NCI-H146 (cell line): ENCODE measurements around the gene DLG5.

Source experiments
- DNase-seq: peaks from one replicate; lab custom pipeline; 2025; lab: John Stamatoyannopoulos, UW

Gene DLG5

DNA sequence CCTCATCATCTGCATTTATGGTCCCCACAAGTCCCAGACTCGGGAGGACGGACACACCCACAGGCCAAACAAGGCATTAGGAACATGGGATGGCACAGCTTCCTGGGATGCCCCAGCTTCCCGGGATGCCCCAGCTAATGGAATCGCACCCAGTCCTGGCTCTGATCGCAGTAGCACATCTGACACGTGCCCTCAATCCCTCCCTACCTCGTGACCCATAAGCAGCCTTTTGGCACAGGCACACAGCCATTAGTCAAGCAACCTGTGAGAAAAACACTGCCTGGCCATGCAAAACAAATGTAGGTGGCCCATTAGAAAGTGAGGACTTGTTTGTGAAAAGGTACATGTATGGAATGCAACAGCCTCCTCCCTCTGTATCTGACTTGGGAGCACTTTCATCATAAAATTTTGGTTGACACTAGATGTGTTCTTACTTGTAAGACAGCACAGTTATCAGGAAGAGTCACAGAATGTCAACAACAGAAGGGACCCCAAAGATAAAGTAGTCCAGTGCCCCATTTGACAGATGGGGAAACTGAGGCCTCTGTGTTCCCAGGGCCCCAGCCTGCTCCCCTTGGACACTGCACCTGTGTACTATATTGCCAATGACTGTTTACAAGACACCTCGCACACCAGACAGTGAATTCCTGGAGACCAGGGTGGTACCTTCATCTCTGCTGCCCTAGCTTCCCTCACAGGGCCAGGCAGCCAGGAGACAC is 34.4 kb downstream of the DLG5 start:
- no peak for DNase-seq

DNA sequence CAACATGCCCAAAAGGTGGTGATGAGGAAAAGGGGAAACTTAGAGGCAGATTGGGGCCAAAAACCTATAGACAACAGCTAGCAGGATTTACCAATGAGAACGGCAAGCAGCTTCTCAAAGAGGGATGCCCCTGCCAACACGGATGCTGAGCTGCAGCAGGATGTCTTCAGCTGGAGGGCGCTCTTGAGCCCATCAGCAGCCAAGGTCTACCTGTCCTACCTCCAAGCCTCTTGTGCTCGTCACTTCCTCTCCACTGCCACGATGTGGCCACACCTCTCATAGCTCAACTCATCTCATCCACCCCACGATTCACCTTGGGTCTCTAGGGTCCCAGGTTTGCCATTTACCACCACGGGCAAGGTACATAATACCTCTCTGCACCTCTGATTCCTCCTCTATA is 36.5 kb downstream of the DLG5 start:
- DNase-seq = peak; percentile 10

DNA sequence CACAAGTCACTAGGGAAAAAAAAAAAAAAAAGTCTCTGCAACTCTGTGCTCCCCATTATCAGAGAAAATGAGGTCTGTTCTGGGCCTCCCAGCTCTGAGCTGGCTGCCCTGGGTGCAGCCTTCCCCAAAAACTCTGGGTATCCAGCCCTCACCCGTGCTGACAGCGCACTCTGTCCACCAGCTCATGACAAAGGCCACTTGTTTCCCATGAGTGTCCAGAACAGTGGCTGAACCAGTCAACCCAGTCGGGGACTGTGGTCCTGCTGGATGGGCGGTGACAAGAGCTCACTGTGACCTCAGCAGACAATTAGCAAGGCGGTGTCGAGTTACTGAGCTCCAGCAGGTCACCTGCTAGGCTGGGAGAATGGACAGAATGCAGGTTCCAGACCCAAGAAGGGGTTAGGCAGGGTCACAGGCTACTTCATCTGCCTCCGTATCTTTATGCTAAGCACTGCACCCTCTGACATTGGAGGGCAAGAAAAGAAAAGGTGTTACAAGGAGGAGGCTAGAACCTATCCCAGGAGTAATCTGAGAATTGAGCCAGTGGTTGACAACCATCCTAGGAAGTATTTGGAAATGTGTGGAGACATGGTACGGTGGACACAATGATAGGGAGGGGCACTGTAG is 37.2 kb downstream of the DLG5 start:
- DNase-seq = peak; percentile 93

DNA sequence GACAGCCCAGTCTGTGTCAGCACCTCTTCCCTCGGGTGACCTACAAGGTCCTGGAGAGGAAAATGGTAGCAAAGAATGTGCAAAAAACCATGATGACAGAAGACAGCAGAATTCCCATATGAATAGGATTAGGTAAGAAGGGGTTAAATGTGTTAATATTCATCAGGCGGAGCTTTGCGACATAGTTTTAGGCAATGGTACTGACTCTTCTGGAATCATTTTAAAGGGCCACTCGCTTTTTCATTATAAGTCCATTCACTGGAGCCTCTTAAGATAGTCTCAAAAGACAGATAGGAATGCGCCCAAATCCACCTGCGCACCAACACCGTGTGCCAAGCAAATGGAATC is 38.2 kb downstream of the DLG5 start:
- DNase-seq = no peak

DNA sequence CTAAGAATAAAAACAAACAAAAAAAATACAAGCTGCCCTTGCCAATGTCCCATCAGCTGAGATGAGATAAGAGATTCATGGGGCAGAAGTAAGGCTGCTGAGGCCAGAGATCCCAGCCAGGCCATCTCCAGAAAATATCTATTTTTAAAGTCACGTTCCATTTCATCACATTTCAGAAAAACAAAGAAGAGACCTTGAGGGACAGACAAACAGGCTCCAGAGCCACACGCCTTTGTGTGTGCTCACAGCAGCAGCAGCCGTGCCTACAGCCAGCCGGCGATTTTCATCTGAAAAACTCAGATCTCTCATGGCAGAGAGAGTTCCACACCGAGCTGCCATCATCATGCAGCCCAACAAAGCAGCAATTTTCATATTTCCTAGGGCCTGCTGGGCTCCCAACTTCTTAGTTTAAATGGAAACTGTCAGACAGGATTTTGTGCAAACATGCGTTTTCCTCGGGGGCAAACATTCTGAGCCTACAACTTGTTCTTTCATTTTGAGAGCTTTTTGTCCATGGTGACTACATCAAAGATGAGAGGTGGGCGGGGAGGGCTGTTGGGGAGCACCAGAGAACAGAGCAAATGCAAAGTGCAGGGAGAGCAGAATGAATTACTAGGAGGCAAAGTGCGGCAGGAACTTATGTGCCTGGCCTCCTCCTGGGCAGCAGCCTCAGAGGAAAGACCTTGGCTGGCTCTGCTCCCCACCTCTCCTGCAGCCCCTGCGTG is 38.8 kb downstream of the DLG5 start:
- DNase-seq = peak; percentile 71

DNA sequence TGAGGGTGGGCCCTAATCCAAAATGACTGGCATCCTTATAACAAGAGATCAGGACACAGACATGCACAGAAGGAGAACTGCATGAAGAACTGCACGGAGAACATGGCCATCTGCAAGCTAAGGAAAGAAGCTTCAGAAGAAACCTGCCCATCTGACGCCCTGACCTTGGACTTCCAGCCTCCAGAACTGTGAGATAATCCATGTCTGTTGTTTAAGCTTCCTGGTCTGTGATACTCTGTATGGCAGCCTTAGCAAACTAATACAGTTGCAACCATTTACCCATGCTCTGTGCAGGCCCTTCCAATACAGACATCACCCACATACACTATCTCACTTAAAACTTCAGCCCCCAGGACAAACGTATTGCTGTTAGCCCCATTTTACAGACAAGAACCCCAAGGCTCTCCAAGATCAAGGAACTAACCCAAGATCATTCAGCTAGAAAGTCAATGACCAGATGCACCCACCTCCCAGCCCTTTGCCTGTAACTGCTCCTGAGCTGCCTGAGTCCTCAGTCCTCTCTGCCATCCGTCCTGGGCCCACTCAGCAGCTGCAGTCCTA is 39.7 kb downstream of the DLG5 start:
- DNase-seq = no peak

DNA sequence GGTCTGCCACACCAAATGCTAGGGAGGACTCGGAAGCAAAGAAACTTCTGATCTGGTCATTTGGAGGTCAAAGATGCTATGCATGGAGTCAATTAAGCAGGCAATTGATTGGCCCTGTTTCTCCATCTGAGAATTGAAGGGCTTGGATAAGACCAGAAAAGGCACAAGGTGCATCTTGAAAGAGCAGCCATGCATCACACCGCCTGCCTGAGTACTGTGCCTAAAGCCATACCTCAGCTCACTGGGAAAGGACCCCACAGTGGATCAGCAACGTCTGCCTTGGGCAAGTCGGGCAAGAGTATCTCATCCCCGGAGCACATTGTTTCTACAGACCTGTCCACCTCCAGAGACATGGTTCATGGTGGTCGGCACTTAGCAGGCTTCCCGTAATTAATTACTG is 42.4 kb downstream of the DLG5 start:
- DNase-seq = no peak

DNA sequence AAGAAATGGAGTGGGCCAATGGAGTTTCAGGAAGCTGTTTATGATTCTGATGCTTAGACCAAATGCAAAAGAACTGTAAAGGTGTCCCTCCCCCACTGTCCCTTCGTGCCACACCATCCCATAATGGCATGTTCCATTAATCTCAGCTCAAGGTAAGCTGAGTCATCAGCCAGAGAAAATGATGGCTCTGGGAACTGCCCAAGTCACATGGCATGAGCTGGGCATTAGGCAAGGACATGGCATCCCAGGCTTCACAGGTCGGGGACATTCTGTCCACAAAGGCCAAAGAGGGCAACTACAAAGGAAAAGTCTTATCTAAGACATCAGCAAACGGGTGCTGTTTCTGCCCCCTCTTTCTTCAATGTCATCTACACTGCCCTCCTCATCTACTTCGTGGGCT is 44.9 kb downstream of the DLG5 start:
- DNase-seq = no peak

DNA sequence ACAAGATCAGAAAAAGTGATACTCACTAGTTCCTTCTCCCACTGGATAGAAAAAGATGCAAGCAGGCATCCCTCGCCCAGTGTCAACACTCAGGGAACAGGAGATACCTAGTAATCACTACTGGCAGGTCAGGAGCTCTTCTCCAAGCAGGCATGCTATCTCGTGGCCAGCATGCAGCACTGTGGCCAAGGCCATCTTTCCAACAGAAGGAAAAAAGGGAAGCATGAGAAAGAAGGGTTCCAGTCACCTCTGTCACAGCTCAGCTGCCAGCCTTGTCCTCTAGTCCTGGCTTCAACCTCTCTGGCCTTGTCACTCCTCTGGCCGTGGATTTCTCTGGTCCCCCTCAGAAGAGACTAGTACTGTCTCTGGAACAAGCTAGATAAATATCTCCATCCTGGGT is 45.3 kb downstream of the DLG5 start:
- DNase-seq = no peak

DNA sequence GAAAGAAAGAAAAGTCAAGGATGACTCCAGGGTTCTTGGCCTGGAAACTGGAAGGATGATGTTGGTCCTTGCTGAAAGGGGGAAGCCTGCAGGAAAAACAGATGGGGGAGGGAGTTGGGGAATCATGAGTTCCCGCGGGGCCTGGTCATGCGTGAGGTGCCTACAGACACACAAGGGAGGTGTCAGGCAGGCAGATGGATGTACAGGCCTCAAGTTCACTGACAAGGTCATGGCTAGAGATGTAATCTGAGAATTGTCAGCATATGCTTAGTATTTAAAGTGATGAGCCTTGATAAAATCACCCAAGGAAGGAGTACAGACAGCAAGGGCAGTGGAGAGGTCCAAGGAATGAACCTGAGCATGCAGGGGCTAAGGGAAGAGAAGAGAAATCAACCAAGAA is 46.8 kb downstream of the DLG5 start:
- no peak for DNase-seq

DNA sequence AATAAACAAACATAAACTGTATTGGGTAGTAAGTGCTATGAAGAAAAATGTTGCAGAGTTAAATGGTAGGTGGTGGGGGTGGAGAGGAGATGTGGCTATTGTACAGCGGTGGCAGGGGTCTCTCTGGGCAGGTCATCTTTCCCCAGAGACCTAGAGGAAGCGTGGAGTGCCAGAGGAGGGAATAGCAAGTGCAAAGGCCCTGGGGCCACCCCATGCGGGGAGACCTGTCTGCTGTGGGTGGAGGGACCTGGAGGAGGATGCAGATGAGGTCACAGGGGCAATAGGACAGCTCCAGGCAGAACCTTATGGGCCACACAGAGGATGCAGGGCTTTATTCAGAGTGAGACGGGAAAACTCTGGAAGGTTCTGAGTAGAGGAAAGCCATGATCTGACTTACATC is 47.5 kb downstream of the DLG5 start:
- DNase-seq = no peak

DNA sequence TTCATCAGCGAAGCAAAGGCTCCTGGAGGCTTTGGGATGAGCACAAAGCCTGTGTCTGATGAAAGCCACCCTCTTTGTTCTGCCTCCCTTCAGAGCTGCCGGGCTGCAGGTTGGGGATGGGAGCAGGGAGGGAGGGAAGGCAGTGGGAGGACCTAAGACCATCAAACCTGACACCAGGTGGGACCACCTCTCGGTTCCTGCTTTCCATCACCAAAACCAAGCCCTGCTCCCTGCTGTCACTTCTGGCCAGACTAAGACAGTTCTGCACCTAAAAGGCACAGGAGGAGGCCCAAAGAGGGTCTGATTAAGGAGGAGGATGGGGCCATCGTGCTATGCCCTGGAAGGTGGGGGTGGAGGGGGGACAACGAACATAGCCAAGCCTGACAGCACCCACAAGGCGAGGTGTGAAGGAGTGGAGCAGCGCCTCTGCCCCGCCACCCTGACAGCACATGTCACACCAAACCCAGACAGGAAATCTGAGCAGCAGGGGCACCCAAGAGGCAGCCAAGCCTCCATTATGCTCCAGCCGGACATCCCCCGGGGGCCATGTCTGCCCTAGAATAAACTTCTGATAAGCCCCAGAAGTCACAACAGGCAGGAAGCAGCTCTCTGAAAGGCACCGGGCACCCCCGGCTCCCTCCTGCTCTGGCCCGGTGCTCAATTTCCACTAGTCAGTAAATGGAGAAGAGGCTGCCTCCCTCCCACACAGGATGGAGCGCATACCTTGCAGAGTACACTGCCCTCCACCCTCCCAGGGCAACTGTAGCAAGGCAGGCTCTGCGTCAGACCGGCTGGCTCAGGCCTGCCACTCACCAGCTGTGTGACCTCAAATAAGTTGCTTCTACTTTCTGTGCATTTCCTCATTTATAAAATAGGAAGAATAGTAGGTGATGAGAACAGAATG is 48.9 kb downstream of the DLG5 start:
- peak; percentile 81 for DNase-seq

DNA sequence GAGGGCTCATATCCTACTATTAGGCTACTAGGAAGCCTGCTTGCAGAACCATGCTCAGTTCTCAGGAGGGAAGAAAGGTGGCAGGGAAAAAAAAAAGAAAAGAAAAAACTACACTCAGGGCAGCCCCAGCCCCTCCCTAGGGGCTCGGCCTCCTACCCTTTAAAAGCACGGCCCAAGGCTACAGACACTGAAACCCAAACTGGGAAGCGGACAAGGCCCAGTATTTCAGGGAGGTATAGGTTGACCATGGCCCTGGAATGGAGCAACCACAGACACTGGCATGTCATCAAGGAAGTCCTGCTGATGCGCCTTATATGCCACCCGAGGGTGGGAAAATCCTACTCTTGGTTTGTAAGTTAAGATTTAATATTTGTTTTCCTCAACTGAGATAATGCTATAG is 50.8 kb downstream of the DLG5 start:
- no peak for DNase-seq

DNA sequence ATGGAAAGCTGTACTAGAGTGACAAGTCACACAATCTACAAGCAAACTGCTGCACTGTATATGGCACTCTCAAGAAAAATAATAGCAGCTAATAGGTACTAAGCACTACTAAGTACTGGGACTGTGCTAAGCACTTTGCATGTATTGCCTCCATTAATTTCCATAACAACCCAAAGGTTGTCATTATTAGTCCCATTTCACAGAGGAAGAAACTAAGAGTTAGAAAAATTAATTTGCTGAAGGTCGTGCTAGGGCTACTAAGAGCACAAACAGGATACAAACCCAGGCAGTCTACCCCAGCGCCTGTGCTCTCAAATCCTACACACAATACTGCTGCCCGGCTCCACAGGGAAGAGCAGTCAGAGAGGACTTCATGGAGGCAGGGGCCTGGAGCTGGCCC is 51.7 kb downstream of the DLG5 start:
- no peak for DNase-seq

DNA sequence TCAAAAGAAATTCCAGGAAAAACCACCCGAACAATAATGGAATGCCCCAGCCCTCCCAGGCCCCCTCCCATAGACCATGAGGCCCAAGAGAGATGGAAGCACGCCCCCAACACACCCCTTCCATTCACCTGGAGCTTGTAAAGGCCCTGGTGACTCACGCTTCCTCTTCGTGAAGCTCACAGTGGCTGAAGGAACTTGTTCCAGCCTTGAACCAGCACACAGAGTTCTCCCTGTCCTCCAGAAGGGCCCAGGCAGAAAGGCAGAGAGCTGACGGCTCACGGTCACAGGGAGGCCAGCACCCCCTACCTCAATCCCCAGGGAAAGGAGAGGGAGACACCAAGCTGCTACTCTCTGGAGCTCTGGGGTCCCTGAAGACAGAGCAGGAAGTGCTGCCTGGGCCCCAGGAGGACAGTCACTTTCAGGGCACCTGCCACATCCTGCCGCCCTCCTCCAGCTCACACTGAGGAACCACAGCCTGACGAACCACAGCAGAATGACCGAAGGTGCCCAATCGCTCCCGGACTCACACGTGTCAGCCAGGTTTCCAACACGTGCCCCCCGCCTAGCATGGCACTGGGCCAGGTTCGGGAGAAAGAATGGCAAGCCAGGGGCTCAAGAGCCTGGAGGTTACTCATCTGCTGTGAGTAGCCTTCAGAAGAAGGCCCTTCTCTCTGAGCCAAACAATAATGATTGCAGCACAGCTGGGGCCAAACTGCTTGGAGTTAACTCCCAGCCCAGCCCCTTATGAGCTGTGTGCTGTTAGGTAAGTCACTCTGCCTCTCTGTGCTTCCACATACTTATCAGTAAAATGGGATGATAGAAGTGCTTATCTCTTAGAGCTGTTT is 52.8 kb downstream of the DLG5 start:
- no peak for DNase-seq

DNA sequence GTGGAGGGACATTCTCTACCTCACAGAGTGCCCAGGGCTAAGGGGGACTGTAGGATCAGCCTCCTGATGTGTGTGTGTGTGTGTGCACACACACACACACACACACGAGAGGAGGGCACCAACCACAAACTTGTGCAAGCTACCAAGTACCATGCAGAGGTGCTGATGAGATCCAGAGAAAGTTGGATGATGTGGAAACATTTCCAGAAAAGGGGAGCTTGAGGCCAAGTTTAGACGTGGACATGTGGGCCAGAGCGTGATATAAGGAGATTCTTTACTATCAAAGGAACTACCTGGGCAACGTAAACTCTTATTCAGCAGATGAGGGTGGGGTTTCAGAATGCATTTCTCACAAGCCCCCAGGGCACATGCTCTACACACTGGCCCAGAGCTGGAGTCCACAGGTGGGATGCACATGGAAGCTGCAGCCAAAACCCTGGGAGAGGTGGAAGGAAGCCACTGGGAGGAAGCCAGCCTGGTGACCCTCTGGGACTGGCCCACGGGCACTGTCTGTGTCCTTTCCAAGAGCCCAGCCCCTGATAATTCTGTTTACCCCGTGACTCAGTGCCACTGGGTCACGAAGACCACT is 53.5 kb downstream of the DLG5 start:
- no peak for DNase-seq

DNA sequence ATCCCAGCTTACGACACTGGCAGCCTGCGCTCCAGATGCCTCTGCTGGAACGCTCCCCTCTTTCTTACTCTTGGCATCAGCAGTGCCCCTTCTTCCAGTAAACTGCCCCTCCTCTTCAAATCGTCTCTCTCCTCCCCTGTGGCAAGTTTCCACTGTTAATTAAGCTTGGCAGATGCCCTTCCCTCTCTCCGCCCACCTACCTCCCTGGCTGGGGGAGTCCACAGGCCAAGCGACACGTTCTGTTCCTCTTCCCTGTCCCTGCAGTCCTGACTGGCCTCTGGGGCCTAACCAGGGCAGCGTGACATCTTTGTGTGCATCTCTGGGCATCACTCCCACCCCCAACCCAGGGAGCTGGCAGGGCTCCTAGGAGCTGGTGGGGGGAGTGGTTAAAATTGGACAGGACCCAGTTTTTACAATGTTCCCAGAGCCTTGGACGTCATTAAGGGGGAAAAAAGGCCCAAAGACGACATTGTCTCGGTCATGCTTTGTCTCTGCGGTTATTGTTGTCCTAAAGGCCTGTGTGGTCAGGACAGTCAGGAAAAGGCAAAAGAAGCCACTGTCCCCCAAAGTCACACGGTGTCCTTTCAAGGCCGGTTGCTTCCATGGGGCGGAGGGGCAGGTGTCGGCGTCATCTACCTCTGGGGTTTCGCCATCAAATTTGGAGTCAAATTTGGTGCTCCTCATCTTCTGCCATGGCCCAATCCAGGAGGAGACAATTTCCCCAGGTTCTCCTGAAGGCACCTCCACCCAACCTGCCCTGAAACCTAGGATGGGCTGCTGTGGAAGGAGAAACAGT is 54.2 kb downstream of the DLG5 start:
- DNase-seq = no peak

DNA sequence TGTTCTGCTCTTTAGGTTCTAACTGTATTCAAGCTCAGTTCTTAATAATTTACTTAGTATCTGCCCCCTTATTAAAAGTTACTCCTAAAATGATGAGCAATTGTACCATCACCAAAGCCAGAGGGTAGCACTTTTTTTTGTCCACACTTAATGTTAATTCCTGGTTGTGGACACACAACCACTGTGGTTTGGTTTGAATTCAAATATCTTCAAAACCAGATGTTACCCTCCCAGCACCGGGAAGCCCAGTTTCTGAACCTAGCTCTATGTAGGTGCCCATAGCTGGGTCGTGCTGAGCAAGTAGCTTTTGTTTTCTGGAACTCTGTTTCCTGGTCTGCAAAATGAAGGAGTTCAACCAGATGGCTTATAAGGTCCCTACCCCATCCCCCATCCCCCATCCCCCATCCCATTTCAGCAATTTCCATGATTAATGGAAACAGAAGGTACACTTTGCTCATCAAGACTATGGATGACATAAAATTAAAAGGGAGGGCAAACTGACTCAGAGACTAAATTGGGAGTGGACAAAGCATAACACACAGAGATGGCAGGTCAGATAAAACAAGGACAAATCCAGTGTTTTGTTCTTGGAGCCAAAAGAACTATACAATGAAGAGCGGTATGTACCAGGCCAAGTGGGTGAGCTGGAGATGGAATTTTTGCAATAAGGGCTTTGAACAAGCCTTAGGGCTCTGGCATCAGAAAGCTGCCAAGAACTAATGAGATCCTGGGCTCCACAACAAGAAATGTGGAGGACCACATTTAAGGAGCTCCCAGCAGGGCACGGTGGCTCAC is 56.7 kb downstream of the DLG5 start:
- DNase-seq = no peak

DNA sequence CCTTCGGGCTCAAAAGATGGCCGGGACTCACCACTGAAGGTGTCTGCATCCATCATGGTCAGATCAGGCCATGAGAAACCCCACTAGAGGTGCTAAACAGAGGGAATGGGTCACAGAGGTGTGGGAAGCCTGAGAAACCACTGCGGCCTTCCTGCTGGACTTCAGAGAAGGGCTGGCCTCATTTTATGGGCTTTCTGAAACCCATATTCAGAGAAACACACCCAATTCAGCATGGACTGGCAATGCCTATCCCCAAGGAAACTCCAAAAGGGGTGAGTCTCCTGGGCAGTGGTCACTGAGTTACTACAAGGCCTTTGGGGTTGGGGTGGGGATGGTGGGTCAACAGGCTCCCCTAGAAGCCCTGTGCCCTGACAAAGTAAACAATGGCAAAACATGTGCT is 58.0 kb downstream of the DLG5 start:
- no peak for DNase-seq
